Measurements from ENCODE around the gene KCNB1. TPM values are rescaled to one million over a fixed set of nuclear protein-coding genes. Genes with fewer than 3 reads are reported as not detected.

Gene KCNB1
- total RNA-seq, 1 experiment from 2014 or later, result 0.09 TPM

DNA sequence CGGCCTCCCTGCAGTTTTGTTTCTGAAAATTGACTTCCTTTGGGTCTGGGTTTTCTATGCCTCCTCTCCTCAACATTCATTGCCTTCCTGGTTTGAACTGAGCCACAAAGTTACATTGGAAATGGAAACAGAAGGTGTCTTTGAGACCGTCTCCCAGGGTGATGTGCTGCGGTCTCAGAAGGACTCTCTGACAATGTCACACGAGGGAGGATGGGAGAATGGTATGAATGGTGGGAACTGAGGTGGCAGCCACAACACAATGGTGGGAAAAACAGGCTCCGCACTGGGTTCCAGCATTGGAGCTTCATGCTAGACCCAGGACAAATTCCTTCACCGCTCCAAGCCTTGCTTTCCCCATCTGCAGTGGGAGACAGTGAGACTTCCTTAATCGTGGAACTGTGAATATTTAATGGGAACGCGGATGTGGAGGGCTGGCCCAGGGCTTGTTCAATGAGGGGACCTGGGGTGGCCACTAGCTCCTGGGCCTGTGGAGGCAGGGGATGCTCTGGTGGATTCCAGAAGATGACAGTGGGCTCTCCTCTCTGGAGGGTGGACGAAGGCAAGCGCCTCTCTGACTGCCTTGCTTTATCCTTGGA is 73.9 kb downstream of the KCNB1 start:
- Mint-ChIP-seq H3K27me3 (ENCODE audit: insufficient read depth, unreplicated experiment) (peaks cover 3% of the 10 kb centered on the region), H3K4me1 (ENCODE audit: low read depth, unreplicated experiment) (no peaks in the 10 kb centered on the region), H3K36me3 (ENCODE audit: insufficient read depth, unreplicated experiment) (no peaks in the 10 kb centered on the region), H3K9me3 (ENCODE audit: unreplicated experiment) (no peaks in the 10 kb centered on the region), H3K27ac (ENCODE audit: unreplicated experiment) (no peak overlapping the region), H3K4me3 (ENCODE audit: unreplicated experiment) (no peak overlapping the region)
- TF ChIP-seq, protein P1, sequence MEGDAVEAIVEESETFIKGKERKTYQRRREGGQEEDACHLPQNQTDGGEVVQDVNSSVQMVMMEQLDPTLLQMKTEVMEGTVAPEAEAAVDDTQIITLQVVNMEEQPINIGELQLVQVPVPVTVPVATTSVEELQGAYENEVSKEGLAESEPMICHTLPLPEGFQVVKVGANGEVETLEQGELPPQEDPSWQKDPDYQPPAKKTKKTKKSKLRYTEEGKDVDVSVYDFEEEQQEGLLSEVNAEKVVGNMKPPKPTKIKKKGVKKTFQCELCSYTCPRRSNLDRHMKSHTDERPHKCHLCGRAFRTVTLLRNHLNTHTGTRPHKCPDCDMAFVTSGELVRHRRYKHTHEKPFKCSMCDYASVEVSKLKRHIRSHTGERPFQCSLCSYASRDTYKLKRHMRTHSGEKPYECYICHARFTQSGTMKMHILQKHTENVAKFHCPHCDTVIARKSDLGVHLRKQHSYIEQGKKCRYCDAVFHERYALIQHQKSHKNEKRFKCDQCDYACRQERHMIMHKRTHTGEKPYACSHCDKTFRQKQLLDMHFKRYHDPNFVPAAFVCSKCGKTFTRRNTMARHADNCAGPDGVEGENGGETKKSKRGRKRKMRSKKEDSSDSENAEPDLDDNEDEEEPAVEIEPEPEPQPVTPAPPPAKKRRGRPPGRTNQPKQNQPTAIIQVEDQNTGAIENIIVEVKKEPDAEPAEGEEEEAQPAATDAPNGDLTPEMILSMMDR (IDR thresholded peaks at IDR 0.05; ENCODE audit: insufficient read depth in 1 of 2, low read depth in 1 of 2, low read length in 1 of 2, severe bottlenecking in 1 of 2, unreplicated experiment in 1 of 2), result no peak
- ChIA-PET CTCF (no interaction called here), POLR2A (interaction anchor here (0.6 kb wide), 2 partner anchors 34 to 356 kb away, joined by 6 to 7 read pairs; no protein-coding TSS in a partner anchor)
- no peaks in the 10 kb centered on the region for H3K9me3 ChIP-seq
- BruUV-seq (replicated peaks), result no TSS peak
- no peak for DNase-seq
- H3K36me3 ChIP-seq (ENCODE audit: control insufficient read depth, insufficient read depth, low read length), result no peaks in the 10 kb centered on the region
- no peaks in the 10 kb centered on the region for H3K27me3 ChIP-seq (replicated peaks; ENCODE audit: control insufficient read depth, insufficient read depth, low read length)
- no peaks in the 10 kb centered on the region for H3K4me1 ChIP-seq
- H3K4me3 ChIP-seq (ENCODE audit: low read depth, low read length), result no peak overlapping the region
- intact Hi-C loops (cut with micrococcal nuclease; ENCODE audit: unreplicated experiment), result no loop called here

DNA sequence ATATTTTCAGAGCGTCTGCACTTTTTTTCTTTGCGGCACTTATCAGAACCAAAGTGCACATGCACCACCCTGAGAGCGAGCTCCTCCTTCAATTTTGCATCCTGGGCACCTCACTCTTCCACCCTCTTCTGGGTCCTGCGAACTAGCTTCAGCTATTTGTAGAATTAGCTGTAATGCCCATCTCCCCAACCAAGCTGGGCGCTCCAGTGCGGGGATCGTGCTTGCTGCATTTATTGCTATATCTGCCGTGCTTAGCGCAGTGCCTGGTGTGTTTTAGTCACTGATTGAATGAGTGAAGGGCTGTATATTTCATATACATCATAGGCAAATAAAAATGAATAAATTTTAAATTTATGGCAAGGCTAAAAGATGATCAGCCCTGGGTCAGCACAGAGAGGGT is 75.8 kb downstream of the KCNB1 start:
- Mint-ChIP-seq H3K27ac (ENCODE audit: unreplicated experiment) (no peak overlapping the region), H3K36me3 (ENCODE audit: insufficient read depth, unreplicated experiment) (no peaks in the 10 kb centered on the region), H3K4me3 (ENCODE audit: unreplicated experiment) (no peak overlapping the region), H3K9me3 (ENCODE audit: unreplicated experiment) (peaks cover 16% of the 10 kb centered on the region), H3K4me1 (ENCODE audit: low read depth, unreplicated experiment) (peaks cover 6% of the 10 kb centered on the region), H3K27me3 (ENCODE audit: insufficient read depth, unreplicated experiment) (no peaks in the 10 kb centered on the region)
- H3K4me3 ChIP-seq (ENCODE audit: low read depth, low read length), result no peak overlapping the region
- peaks cover 10% of the 10 kb centered on the region; the same call in 1 of the 2 replicates for H3K9me3 ChIP-seq
- POLR2A ChIA-PET, result no interaction called here
- intact Hi-C loops (cut with micrococcal nuclease; ENCODE audit: unreplicated experiment), result no loop called here
- DNase-seq, result no peak
- TF ChIP-seq, protein P1 (IDR thresholded peaks at IDR 0.05; ENCODE audit: insufficient read depth in 1 of 2, low read depth in 1 of 2, low read length in 1 of 2, severe bottlenecking in 1 of 2, unreplicated experiment in 1 of 2), result no peak
- CTCF ChIA-PET, result no interaction called here
- H3K4me1 ChIP-seq, result no peaks in the 10 kb centered on the region
- BruUV-seq (replicated peaks), result no TSS peak
- H3K36me3 ChIP-seq (ENCODE audit: control insufficient read depth, insufficient read depth, low read length), result no peaks in the 10 kb centered on the region
- no peaks in the 10 kb centered on the region for H3K27me3 ChIP-seq (replicated peaks; ENCODE audit: control insufficient read depth, insufficient read depth, low read length)

DNA sequence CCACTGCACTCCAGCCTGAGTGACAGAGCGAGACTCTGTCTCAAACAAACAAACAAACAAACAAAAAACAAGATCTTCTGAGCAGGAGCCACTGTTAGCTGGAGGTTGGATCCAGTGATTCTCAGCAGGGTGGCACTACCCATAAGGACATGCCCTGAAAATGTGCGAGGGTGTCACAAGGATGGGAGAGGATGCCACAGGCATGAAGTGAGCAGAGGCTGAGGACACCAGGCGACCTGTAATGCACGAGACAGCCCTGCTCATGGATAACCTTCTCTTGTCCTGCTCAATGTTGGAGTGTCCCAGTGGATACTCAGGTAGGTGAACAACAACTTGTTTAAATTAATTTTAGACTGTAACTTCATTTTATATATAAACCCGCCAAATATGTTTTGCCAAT is 76.8 kb downstream of the KCNB1 start:
- POLR2A ChIA-PET, result no interaction called here
- DNase-seq, result no peak
- H3K9me3 ChIP-seq, result peaks cover 12% of the 10 kb centered on the region; the same call in 1 of the 2 replicates
- no peak overlapping the region for H3K27ac Mint-ChIP-seq (ENCODE audit: unreplicated experiment)
- H3K36me3 Mint-ChIP-seq (ENCODE audit: insufficient read depth, unreplicated experiment), result no peaks in the 10 kb centered on the region
- CTCF ChIA-PET, result no interaction called here
- H3K4me1 Mint-ChIP-seq (ENCODE audit: low read depth, unreplicated experiment), result peaks cover 6% of the 10 kb centered on the region
- H3K27me3 ChIP-seq (replicated peaks; ENCODE audit: control insufficient read depth, insufficient read depth, low read length), result no peaks in the 10 kb centered on the region
- intact Hi-C loops (cut with micrococcal nuclease; ENCODE audit: unreplicated experiment), result no loop called here
- H3K4me1 ChIP-seq, result no peaks in the 10 kb centered on the region
- no peak overlapping the region for H3K4me3 Mint-ChIP-seq (ENCODE audit: unreplicated experiment)
- H3K9me3 Mint-ChIP-seq (ENCODE audit: unreplicated experiment), result peaks cover 18% of the 10 kb centered on the region
- no peak overlapping the region for H3K4me3 ChIP-seq (ENCODE audit: low read depth, low read length)
- TF ChIP-seq, protein P1 (IDR thresholded peaks at IDR 0.05; ENCODE audit: insufficient read depth in 1 of 2, low read depth in 1 of 2, low read length in 1 of 2, severe bottlenecking in 1 of 2, unreplicated experiment in 1 of 2), result no peak
- no peaks in the 10 kb centered on the region for H3K27me3 Mint-ChIP-seq (ENCODE audit: insufficient read depth, unreplicated experiment)
- no TSS peak for BruUV-seq (replicated peaks)
- no peaks in the 10 kb centered on the region for H3K36me3 ChIP-seq (ENCODE audit: control insufficient read depth, insufficient read depth, low read length)

All from Caco-2 (cell line).